Neural crest cell (in vitro differentiated cells): ENCODE data around the gene SCP2. TPM values are rescaled to one million over a fixed set of nuclear protein-coding genes. Genes with fewer than 3 reads are reported as not detected.
"Not testable (repeated sequence)": the region's sequence is repeated elsewhere in the genome, so short reads cannot be mapped to it uniquely, and the experiment has no call there.

Source experiments
- DNase-seq: peaks from one replicate; pipeline ENCODE4 v3.0.0; 2021; ENCODE audit warnings: low read depth, mixed read lengths, low spot score
- H3K27ac Mint-ChIP-seq: one replicate; pipeline ENCODE4 v1.8.0; 2021; ENCODE audit warnings: mild to moderate bottlenecking, mixed read lengths; ENCODE audit not compliant: unreplicated experiment
- H3K27me3 Mint-ChIP-seq: 2 replicates; pipeline ENCODE4 v1.8.0; 2021; ENCODE audit warnings: low read depth, mild to moderate bottlenecking, mixed read lengths
- H3K36me3 Mint-ChIP-seq: 2 replicates; pipeline ENCODE4 v1.8.0; 2021; ENCODE audit warnings: low read depth, mild to moderate bottlenecking, mixed read lengths
- H3K4me1 Mint-ChIP-seq: 2 replicates; pipeline ENCODE4 v1.8.0; 2021; ENCODE audit warnings: mixed read lengths
- H3K4me3 Mint-ChIP-seq: one replicate; pipeline ENCODE4 v1.8.0; 2021; ENCODE audit warnings: mild to moderate bottlenecking, mixed read lengths
- H3K9me3 Mint-ChIP-seq: 2 replicates; pipeline ENCODE4 v1.8.0; 2021; ENCODE audit warnings: mixed read lengths
- CTCF ChIP-seq: fragments of 200-600 bp; sonication (generic); conservative IDR thresholded peaks from 2 replicates; pipeline ENCODE4 v1.5.0; 2021; ENCODE audit warnings: antibody characterized with exemption, mild to moderate bottlenecking
- total RNA-seq: library from RNA; stranded (reverse); gene quantifications from 2 replicates; pipeline ENCODE4 v1.2.1, GENCODE V29; 2021

Gene SCP2
- total RNA-seq, 1 donor from 2014 or later = 61.8 TPM

GRCh38 chr1:53001128-53001527 lies 74.1 kb downstream of the SCP2 start:
- TF ChIP-seq CTCF = no peak
- Mint-ChIP-seq H3K9me3 (peaks cover 10% of the 10 kb centered on the region), H3K4me3 (no peak overlapping the region), H3K4me1 (no peaks in the 10 kb centered on the region), H3K27ac (no peak overlapping the region), H3K36me3 (peaks cover 12% of the 10 kb centered on the region), H3K27me3 (no peaks in the 10 kb centered on the region)
- DNase-seq = no peak

- Mint-ChIP-seq H3K36me3 (peaks cover 18% of the 10 kb centered on the region), H3K9me3 (peaks cover 18% of the 10 kb centered on the region)
- not testable (repeated sequence) for DNase-seq, H3K27me3 Mint-ChIP-seq, H3K27ac Mint-ChIP-seq, H3K4me1 Mint-ChIP-seq, H3K4me3 Mint-ChIP-seq
Observed at GRCh38 chr1:53006612-53007011, 79.5 kb downstream of the SCP2 start.

GRCh38 chr1:53010247-53010646 lies 83.2 kb downstream of the SCP2 start:
- H3K36me3 Mint-ChIP-seq = peaks cover 13% of the 10 kb centered on the region
- not testable (repeated sequence) for H3K27ac Mint-ChIP-seq, H3K4me1 Mint-ChIP-seq, DNase-seq, H3K4me3 Mint-ChIP-seq, H3K27me3 Mint-ChIP-seq
- H3K9me3 Mint-ChIP-seq = peaks cover 11% of the 10 kb centered on the region

- peaks cover 8% of the 10 kb centered on the region for H3K9me3 Mint-ChIP-seq
- peaks cover 15% of the 10 kb centered on the region for H3K4me1 Mint-ChIP-seq
- no peak overlapping the region for H3K27ac Mint-ChIP-seq
- H3K4me3 Mint-ChIP-seq = no peak overlapping the region
- TF ChIP-seq CTCF = no peak
- no peaks in the 10 kb centered on the region for H3K27me3 Mint-ChIP-seq
- no peak for DNase-seq
- peaks cover 7% of the 10 kb centered on the region for H3K36me3 Mint-ChIP-seq
Observed at GRCh38 chr1:53011175-53011574, 84.1 kb downstream of the SCP2 start.

GRCh38 chr1:53014791-53015507 lies 87.9 kb downstream of the SCP2 start:
- peaks cover 2% of the 10 kb centered on the region for H3K9me3 Mint-ChIP-seq
- DNase-seq = peak; percentile 54
- peaks cover 21% of the 10 kb centered on the region for H3K4me1 Mint-ChIP-seq
- no peak for TF ChIP-seq CTCF
- H3K4me3 Mint-ChIP-seq = peak overlapping the region; percentile 91
- peak overlapping the region; percentile 58 for H3K27ac Mint-ChIP-seq
- H3K27me3 Mint-ChIP-seq = no peaks in the 10 kb centered on the region
- H3K36me3 Mint-ChIP-seq = peaks cover 2% of the 10 kb centered on the region

GRCh38 chr1:53015508-53015860 lies 88.4 kb downstream of the SCP2 start:
- Mint-ChIP-seq H3K4me1 (peaks cover 21% of the 10 kb centered on the region), H3K4me3 (peak overlapping the region; percentile 91), H3K27ac (peak overlapping the region; percentile 31), H3K9me3 (peaks cover 2% of the 10 kb centered on the region), H3K36me3 (peaks cover 2% of the 10 kb centered on the region), H3K27me3 (no peaks in the 10 kb centered on the region)
- TF ChIP-seq CTCF = no peak
- DNase-seq = no peak
